ENCODE data around the gene ARF6. TPM values are rescaled to one million over a fixed set of nuclear protein-coding genes. Genes with fewer than 3 reads are reported as not detected.

Gene ARF6
- total and polyA plus RNA-seq, 9 of the 15 experiments (the other 6 are each of a cell fraction or from before 2014, with no cell fraction given) = 15.3 to 35.2 (median 24.9) TPM

- peak; percentile 12 for ATAC-seq
- H3K9ac ChIP-seq (ENCODE audit: insufficient read depth in 1 of 2, low read depth in 2 of 2, low read length in 2 of 2) = peak overlapping the region; percentile 88 to 97
- no peaks in the 10 kb centered on the region for H3K9me3 ChIP-seq (replicated peaks; ENCODE audit: control insufficient read depth, insufficient read depth, low read depth, low read length)
- no peaks in the 10 kb centered on the region for H3K9me1 ChIP-seq (ENCODE audit: control insufficient read depth, insufficient read depth, low read length)
- peak overlapping the region; percentile 98 for H2AFZ ChIP-seq (ENCODE audit: low read depth, low read length)
- no peak for FAIRE-seq
- no peaks in the 10 kb centered on the region for H3K36me3 ChIP-seq (ENCODE audit: control insufficient read depth, insufficient read depth, low read length)
- H3K4me2 ChIP-seq (ENCODE audit: insufficient read depth, low read length) = peak overlapping the region; percentile 98
- peak overlapping the region; percentile 98 for H3K27ac ChIP-seq (ENCODE audit: extremely low read depth, low read depth, low read length)
- WGBS (ENCODE audit: insufficient coverage, low coverage, missing lambda C conversion rate) = under 1% methylated on average over 10 of the region's 12 CpGs
- ChIA-PET POLR2A (interaction anchor here (0.7 to 4.2 kb wide), 12 partner anchors 10 to 1305 kb away, joined by 3 to 32 read pairs (median 4); partner anchors contain the start of gene NEMF), CTCF (ENCODE audit: low intra/inter-chr PET ratio) (interaction anchor here (0.7 to 2.3 kb wide), 3 partner anchors 9 to 243 kb away, joined by 4 to 11 read pairs (median 4); partner anchors contain the start of gene NEMF)
- peak in 2 of 4 experiments; percentile 12 to 63 for DNase-seq (ENCODE audit: extremely low read depth in 1 of 4, low spot score in 3 of 4)
- H4K20me1 ChIP-seq (replicated peaks; ENCODE audit: control insufficient read depth, insufficient read depth, low read length) = no peaks in the 10 kb centered on the region
- in situ Hi-C loops (cut with MboI) = loop anchor here (5.0 to 25.0 kb wide), 2 partner anchors 241 to 676 kb away; partner anchors contain the start of gene MAP4K5
- intact Hi-C loops (cut with micrococcal nuclease) = loop anchor here (2.0 to 10.0 kb wide), 6 partner anchors 31 to 673 kb away; partner anchors contain the start of genes ARF6, MAP4K5 and SOS2
- BruUV-seq (replicated peaks) = no TSS peak
- peak overlapping the region; percentile 58 for H3K4me3 ChIP-seq
- H3K4me1 ChIP-seq (replicated peaks in 1 of 2; ENCODE audit: control insufficient read depth in 2 of 2, insufficient read depth in 2 of 2, low read length in 2 of 2) = peaks cover 3 to 29% of the 10 kb centered on the region in 2 experiments; a peak in 3 of 5 replicates
- no peaks in the 10 kb centered on the region for H3K27me3 ChIP-seq (ENCODE audit: control insufficient read depth in 2 of 2, insufficient read depth in 2 of 2, low read length in 2 of 2)
- H3K79me2 ChIP-seq (ENCODE audit: control insufficient read depth, insufficient read depth, low read length) = peaks cover 3% of the 10 kb centered on the region; the same call in 1 of the 3 replicates
- TF ChIP-seq UBTF (IDR thresholded peaks at IDR 0.05; ENCODE audit: borderline replicate concordance in 1 of 2, low read depth in 2 of 2, low read length in 2 of 2) (0 out of 4 replicates have a peak, but pooled peaks of 1 of the 2 experiments have one; percentile 15), ZNF584 (CRISPR knock-in tag; IDR thresholded peaks at IDR 0.05; ENCODE audit: low read depth) (0 out of 2 replicates have a peak, but pooled peaks have one; percentile 10), KDM4B (IDR thresholded peaks at IDR 0.05; ENCODE audit: borderline replicate concordance in 2 of 2, low read depth in 1 of 2) (no peak), CCNT2 (IDR thresholded peaks at IDR 0.05; ENCODE audit: borderline replicate concordance, extremely low read depth, insufficient read length, low read depth, low read length) (no peak), GTF2A2 (tag; IDR thresholded peaks at IDR 0.05) (no peak), GTF2F1 (IDR thresholded peaks at IDR 0.05; ENCODE audit: low read depth, low read length) (no peak), NBN (IDR thresholded peaks at IDR 0.05; ENCODE audit: low read depth) (no peak), ARID2 (IDR thresholded peaks at IDR 0.05) (0 out of 2 replicates have a peak, but pooled peaks have one; percentile 8), GABPB1 (CRISPR knock-in tag; IDR thresholded peaks at IDR 0.05) (no peak; the same call in 1 of the 2 replicates), HNRNPH1 (optimal IDR thresholded peaks at IDR 0.05; ENCODE audit: low read depth, low read length) (no peak), BRD4 (IDR thresholded peaks at IDR 0.05) (0 out of 2 replicates have a peak, but pooled peaks have one; percentile 38), CREB3L1 (IDR thresholded peaks at IDR 0.05; ENCODE audit: borderline replicate concordance, low read depth) (peak; percentile 63), RFX1 (IDR thresholded peaks at IDR 0.05) (no peak), THAP7 (CRISPR knock-in tag; IDR thresholded peaks at IDR 0.05) (no peak), PHF8 (IDR thresholded peaks at IDR 0.05; ENCODE audit: borderline replicate concordance, low read length) (peak; percentile 57; the same call in 1 of the 2 replicates), SMAD1 (IDR thresholded peaks at IDR 0.05; ENCODE audit: low read depth, low read length, partially characterized antibody) (no peak), WHSC1 (IDR thresholded peaks at IDR 0.05; ENCODE audit: low read length) (no peak), RBM39 (optimal IDR thresholded peaks at IDR 0.05; ENCODE audit: low read depth, low read length) (peak; percentile 8)
Observed at GRCh38 chr14:49861699-49862088, 31.2 kb upstream of the ARF6 start.

Measured in K562 (cell line).